GM21619 (cell line): ENCODE results near the gene IPO4.

Experiments
- ATAC-seq: cut with Tn5 transposase; IDR thresholded peaks from one replicate; pipeline ENCODE4 v1.9.1; 2021; ENCODE audit not compliant: unreplicated experiment

The IPO4 gene

DNA sequence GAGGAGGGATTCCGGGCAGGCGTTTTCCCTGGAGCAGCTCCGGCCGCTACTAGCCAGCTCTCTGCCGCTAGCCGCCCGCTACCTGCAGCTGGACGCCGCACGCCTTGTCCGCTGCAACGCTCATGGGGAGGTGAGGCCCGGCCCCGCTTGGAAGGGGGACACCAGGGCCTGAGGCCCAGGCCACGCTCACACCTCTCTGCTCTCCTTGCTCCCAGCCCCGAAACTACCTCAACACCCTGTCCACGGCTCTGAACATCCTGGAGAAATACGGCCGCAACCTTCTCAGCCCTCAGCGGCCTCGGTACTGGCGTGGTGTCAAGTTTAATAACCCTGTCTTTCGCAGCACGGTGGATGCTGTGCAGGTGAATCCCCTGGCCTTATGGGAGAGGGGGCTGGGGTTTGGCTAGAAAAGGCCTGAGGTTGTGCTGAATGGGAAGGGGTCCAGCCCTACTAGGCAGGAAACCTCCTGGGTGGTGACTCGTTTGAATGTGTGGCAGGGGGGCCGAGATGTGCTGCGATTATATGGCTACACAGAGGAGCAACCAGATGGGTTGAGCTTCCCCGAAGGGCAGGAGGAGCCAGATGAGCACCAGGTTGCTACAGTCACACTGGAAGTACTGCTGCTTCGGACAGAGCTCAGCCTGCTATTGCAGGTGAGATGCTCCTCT lies 40.7 kb downstream of the IPO4 start:
- no peak for ATAC-seq

DNA sequence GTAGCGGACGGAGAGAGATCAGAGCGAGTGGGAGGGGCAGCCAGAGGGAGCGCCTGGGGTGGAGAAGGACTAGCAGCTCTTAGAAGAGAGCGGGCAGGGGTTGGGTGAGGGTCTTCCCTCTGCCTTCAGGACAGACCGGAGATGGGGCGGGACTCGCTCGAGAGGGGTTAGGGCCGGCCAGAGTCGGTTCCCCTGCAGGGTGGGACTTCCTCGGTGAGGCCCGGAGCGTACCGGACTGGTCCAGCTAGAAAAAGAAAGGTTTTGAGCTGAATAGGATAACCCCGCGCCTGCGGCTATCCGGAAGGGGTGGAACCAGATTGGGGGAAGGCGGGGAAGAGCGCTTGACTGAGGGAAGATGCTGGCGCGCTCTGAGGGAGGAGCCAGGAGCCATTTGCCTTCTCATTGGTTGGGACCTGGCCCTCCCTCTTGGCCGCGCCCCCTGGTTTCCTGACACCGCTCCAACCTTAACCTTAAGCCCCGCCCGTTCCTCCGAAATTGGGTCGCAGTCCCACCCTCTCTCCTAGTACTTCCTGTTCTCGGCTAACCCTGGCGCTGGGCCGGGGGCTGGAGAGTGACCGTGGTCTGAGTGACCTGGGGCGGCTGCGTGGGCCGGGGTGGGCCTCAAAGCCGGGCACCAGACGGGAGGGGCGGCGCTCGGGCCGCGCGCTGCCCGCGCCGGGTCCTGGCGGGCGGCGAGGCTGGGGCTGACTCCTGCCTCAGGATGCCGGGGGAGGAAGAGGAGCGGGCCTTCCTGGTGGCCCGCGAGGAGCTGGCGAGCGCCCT lies 41.4 kb downstream of the IPO4 start, which contains the start of gene RNF31:
RNF31 (plus strand) TSS at position 521 of the 783 bp plus-strand sequence; CDS start at position 722, 201 bp downstream.
- peak; percentile 72 for ATAC-seq

DNA sequence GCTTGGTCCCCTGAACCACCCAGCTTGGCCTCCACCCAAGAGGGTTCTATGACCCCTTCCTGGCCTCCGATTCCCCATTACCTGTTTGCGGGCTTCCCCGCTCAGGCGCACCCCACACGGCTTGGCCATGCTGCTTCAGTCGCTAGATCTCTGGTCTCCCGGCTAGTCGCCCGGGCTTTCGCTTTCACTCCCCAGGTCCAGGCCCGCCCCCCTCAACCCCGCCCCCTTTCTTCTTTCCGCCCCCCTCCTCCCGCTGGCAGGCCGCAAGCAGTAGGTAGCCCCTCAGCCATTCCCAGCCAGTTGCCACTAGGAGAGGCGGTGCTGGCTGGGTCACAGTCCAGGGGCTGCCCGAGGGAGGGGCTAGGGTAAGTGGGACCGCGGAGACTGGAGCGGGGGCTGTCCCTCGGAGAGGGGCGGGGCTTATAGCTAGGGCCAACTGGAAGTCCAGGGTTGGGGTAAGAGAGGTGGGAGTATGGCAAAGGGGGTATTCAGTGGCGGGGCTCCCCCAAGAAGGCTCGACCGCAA lies 42.1 kb downstream of the IPO4 start, which contains the start of gene PSME2:
PSME2 (minus strand) TSS at position 158 of the 525 bp plus-strand sequence; CDS start at position 129, 29 bp downstream.
- peak; percentile 63 for ATAC-seq

DNA sequence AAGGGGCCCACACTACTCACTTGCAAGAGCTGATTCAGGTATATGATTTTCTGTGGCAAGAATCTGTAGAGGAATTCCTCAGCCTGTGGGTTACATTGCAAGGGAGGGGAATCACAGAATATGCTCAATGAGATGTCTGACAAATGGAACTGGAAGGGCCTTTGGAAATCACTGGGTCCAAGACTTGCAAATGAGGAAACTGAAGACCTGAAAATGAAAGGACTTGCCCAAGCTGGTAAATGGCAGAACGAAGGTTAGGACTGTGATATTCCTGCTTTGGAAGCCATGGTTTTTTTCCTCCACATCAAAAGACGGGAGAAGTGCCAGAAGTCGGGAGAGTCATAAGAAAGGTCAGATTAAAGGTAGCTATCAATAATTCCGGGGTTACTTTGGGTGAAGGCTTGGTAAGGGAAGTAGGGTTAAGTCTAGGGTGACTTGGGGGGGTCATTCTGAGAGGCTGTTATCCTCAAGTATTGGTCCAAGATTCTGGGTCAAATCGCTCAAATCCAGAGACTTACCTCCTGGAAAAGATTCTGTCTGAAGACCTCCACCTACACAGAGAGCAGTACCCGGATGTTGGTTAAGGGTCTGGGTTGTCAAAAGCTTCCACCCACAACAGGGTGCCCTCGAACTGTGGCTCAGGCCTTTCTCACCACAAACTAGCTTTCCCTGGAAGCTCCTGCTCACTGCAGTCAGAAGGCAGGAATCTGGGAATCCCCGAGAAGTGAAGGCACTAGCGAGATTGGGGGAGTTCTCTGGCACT lies 42.7 kb downstream of the IPO4 start:
- ATAC-seq, result no peak

DNA sequence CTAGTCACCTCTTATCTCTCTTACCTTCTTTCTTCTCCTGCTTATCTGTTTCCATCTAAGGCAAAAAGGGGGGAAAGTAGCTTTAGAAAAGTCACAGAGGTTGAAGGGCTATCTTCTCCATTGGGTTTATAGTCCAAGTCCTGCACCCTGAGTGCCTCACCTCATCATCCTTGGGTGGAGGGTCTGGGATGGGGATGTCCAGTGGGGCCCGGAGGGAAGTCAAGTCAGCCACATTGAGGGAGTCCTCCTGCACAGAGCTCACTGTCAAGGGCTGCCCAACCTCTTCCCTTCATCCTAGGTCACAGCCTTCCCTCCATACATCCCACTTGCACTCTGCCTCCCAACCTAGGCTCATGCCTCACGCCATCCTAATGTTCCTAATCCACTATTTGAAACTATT lies 43.4 kb downstream of the IPO4 start:
- ATAC-seq, result no peak

DNA sequence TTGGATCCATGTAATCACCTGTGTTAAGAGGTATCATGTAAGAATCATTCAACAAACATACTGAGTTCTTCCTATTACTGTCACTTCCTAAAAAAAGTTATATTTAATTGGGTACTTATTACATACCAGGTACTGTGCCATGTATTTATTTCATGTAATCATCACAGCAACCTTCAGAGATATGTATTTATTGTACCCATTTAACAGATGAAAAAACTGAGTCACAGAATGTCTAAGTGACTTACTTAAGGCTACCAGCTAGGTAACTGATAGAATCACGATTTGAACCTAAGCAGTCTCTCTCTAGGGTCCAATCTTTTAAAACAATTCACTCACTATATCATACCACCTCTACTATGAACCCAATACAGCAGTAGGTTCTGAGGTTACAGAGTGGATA lies 44.2 kb downstream of the IPO4 start:
- no peak for ATAC-seq

DNA sequence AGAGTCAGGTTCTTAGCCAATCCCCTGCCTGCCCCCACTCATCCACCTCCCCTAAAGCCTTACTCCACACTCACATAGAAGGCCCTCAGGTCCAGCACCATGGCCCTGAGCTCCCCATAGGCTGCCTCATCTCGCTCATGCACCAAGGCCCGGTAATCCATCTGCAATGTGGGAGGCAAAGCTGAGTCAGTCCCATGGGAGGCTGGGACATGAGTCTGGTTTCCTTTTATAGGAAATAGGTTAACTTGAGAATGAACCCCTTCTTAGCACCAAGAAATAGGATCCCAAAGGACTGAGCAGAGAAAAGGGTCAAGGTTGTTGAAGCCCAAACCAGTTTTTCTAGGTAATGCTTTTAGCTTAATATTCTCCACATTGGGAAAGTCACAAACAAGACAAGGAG lies 45.1 kb downstream of the IPO4 start:
- no peak for ATAC-seq

DNA sequence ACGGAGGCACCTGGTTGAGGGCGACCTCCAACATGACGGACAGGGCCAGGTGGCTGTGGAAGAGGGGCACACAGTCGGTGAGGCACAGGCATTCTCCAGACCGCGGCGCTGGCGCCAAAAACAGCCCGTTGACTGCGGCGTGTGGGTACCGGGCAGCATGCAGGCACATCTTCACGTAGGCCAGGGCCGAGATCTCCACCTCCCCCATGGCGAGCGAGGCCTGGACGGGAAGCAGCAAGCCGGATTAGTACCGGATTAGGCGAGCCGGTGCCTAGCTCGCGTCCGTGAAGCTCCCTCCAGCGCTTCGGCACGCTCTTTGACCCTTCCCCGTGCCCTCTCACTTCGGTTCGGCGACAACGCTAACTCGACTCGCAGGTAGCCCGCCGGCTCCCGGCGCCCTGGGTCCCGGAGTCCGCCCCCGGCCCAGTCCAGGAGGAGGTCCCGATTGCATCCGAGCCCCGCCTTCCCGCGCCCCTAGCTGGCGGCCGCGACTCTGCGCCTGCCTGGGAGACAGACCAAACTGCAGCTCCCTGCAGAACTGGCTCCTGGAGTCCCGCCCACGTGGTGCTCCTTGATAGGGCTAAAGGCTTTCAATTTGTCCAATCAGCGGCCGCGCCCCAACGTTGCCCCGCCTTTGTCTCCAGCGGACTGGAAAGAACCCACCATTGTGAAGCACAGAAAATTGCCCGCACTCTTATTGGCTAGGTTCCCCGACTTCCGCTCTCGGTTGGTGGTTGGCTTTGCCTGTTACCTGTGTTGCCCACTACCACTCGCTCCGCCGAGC lies 47.3 kb downstream of the IPO4 start, which contains the start of gene EMC9:
EMC9 (minus strand) TSS at position 495 of the 784 bp plus-strand sequence; CDS start at position 208, 287 bp downstream.
- ATAC-seq, result peak; percentile 80

DNA sequence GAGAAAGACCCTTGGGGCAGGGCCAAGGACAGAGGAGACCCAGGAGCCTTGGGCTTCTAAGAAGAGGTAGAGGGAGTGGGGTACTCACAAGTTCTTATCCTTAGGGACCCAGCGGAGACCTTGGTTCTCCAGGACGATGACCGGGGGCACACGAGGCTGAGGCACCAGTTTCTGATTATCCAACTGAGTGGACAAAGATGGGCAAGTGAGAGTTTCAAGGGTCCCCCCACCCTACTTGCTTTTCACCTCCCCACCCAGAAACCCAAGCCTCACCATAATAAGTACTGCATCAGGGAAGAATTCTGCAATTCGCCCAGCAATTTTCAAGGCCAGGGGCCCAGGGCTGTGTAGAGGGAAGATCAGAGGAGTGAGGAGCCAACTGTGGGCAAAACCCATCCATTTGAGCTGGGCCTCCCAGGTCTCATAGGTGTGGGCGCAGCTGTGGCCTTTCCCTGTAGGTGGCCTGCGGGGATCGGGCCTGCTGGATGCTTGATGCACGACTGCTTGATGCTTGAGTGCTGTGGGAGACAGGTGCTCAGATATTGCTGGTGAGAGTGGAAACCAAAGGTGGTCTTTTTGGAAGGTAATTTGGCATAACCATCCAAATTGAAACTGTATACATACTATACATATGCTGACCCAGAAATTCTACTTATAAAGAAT lies 49.2 kb downstream of the IPO4 start:
- no peak for ATAC-seq

DNA sequence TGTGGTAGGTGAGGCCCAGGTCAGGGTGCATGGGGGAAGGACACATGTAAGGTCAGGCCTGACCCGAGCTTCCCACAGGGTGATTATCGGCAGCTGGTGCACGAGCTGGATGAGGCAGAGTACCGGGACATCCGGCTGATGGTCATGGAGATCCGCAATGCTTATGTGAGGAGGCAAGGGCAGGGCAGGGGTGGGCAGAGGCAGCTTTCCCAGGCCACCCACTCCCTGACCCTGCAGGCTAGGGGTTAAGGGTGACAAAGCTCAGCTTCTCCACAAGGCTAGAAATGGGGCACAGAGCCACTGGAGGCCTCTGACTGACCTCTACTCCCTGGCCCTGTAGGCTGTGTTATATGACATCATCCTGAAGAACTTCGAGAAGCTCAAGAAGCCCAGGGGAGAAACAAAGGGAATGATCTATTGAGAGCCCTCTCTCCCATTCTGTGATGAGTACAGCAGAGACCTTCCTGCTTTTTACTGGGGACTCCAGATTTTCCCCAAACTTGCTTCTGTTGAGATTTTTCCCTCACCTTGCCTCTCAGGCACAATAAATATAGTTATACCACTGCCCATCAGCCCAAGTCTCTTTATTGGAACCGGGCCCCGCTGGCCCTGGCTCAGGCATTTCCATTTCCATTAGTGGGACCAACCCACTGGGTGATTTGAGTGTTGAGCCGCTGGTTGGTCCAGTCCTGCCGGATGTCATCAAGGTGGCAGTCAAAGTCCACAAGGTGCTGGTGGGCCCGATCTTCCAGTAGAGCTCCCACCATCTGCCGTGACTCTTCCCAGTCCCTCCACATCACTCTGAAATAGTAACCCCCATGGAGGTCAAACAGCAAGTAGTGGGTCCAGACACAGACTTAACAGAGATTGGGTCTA lies 50.0 kb downstream of the IPO4 start:
- no peak for ATAC-seq

DNA sequence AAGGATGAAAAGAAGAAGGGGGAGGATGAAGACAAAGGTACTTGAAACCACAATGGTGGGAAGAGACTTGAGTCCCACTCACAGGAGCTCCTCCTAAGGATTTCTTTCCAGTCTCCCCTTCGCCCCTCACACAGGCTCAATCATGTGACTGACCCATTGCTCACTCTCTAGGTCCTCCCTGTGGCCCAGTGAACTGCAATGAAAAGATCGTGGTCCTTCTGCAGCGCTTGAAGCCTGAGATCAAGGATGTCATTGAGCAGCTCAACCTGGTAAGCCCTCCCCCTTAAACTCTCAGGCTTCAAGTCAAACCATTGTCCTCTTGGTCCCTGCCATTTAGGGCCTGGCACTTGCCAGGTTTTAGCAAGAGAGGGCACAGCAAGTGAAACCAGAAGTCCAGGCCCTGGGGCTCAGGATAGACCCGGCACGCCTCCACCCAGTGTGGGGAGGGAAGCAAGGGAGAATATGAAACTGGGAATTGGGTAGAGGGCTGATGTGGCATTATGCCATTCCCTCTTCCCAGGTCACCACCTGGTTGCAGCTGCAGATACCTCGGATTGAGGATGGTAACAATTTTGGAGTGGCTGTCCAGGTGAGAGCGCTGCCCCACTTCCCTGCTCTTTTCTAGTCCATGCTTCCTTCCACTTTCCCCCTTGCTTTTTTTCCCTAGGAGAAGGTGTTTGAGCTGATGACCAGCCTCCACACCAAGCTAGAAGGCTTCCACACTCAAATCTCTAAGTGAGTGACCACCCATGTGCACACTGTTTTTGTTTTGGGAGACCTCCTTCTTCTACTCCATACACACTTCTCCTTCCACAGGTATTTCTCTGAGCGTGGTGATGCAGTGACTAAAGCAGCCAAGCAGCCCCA lies 50.9 kb downstream of the IPO4 start:
- no peak for ATAC-seq

DNA sequence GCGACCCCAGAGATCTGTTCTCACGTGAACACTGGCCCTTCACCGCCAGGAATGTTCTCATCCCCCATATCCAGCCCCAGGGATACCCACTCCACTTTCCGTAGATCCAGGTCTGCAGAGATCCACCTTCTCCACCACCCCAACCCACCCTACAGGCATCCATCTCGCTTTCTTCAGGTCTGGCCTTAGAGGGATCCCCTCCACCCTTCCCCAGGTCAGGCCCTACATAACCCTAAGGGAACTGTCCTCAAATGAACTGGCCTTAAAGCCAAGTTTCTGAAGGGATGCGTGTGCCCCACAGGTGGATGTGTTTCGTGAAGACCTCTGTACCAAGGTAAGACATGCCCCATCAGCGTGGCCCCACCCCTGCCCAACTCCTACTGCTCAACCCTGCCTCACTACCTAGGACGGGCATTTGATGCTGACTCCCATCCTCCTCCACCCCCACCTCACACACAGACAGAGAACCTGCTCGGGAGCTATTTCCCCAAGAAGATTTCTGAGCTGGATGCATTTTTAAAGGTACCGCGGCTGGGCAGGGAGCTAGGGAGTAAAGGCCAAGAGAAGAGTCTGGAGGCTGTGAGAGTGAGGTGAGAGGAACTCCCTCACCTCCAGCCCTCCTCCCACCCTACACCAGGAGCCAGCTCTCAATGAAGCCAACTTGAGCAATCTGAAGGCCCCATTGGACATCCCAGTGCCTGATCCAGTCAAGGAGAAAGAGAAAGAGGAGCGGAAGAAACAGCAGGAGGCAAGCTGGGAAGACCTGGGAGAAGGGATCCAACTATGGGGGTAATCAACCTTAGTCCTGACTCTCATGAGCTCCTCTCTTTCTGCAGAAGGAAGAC lies 51.7 kb downstream of the IPO4 start:
- no peak for ATAC-seq

DNA sequence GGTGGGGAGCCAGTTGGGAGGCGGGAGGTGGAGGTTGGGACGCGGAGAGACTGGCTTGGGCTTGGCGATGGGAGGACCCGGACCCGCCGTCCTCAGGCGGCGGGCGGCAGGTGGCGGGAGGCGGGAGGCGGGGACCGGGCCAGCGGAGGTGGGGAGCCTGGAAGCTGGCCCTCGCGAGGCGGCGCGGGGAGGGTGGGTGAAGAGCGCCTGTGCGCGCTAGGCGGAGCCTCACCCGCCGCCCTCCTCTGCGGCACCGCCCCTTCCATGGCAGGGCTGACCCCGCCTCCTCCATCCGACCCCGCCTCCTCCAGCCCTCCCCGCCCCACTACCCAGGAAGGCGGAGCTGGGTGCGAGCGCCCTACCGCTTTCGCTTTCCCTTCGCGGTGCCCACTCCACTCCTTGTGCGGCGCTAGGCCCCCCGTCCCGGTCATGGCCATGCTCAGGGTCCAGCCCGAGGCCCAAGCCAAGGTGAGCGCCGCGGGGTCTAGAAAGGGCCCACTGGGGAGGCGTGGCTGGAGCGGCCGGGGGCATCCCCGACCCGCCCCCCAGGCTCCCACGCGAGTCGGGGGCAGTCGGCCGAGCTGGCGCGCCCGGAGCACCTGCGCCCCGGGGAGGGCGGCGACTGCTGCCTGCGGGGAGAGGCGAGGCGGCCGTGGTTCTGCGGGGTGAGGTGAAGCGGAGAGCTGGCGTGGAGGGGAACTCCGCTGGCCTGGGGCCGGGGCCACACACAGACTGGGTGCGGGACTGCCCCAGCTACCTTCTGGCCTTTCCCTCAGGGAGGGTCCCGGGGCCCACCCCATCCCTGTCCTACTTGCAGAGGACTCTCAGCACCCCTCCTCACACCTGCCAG lies 52.6 kb downstream of the IPO4 start, which contains the start of gene PSME1:
PSME1 (plus strand) TSS at position 361 of the 850 bp plus-strand sequence; CDS start at position 430, 69 bp downstream.
- peak; percentile 79 for ATAC-seq

DNA sequence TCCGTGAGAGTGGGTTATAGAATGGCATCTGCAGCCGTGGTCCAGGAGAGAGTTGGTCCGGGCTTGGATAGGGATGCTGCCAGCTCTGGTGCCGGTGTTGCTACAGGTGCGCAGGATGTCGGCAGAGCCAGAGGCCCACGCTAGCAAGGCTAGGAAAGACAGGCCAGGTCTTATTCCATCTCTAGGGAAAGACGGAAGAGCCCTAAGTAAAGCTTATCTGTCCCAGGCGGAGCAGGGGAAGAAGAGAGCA lies 53.1 kb downstream of the IPO4 start:
- ATAC-seq, result peak; percentile 4

DNA sequence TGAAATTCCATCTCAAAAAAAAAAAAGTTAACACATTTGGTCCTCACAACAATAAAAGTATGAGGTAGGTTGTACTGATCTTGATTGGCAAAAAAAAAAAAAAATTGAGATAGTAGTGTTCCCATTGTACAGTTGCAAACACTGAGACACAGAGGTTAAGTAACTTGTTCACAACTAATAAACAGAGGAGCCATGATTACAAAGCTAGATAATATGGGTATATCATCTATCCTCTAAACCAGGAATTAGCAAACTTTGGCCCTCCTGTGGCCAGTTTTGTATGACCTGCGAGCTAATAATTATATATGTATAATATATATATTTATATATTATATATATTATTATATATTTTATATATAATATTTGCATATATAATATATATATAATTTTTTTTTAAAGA lies 54.9 kb downstream of the IPO4 start:
- ATAC-seq, result no peak

DNA sequence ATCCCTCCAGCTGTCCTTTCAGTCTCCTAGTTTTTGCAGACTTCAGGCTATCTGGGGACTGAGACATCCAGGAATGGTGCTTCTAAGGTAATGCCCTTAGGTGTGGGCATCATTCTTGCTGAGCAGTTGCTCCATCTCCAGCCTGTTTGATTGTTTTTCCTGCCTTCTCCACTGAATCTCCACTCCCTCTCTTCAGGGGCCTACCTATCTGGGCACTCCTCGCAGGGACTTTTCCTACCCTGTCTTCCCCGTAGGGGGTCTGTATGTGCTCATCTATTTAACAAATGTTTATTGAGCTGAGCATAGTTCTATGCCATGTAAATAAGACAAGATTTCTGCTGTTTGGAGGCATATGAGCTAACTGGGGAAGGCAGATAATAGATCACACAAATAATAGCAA lies 55.6 kb downstream of the IPO4 start:
- ATAC-seq, result no peak
